Astrocyte (in vitro differentiated cells and primary cell): ENCODE results near the gene GMCL2. TPM values are rescaled to one million over a fixed set of nuclear protein-coding genes. Genes with fewer than 3 reads are reported as not detected.

Experiments used
- DNase-seq: peaks from one replicate; pipeline ENCODE4 v3.0.0-alpha.2; 2010; ENCODE audit warnings: low read depth
- FAIRE-seq: peaks from 2 replicates; lab custom pipeline; 2011; peaks lifted over from hg19 to GRCh38; lab: Jason Lieb, UNC
- H2AFZ ChIP-seq: 2 replicates; pipeline ENCODE4 v1.6.0; 2012; ENCODE audit warnings: low read depth, low read length, inconsistent platforms
- H3K27ac ChIP-seq: 2 replicates; pipeline ENCODE4 v1.5.1; 2011; ENCODE audit warnings: low read depth, low read length, inconsistent platforms
- H3K27me3 ChIP-seq: 2 replicates; pipeline ENCODE4 v1.6.0; 2011; ENCODE audit warnings: low read length, inconsistent platforms; ENCODE audit not compliant: insufficient read depth
- H3K36me3 ChIP-seq: 2 replicates; pipeline ENCODE4 v1.5.1; 2011; ENCODE audit warnings: low read length, inconsistent platforms; ENCODE audit not compliant: insufficient read depth
- H3K4me1 ChIP-seq: 2 replicates; pipeline ENCODE4 v1.5.1; 2011; ENCODE audit warnings: low read length, inconsistent platforms; ENCODE audit not compliant: insufficient read depth
- H3K4me2 ChIP-seq: 2 replicates; pipeline ENCODE4 v1.6.0; 2012; ENCODE audit warnings: low read length, inconsistent platforms
- H3K4me3 ChIP-seq: 2 replicates; pipeline ENCODE4 v1.5.1; 2011; ENCODE audit warnings: low read depth, mild to moderate bottlenecking, low read length, inconsistent platforms; ENCODE audit not compliant: insufficient read depth
- H3K79me2 ChIP-seq: 2 replicates; pipeline ENCODE4 v1.6.0; 2012; ENCODE audit warnings: mild to moderate bottlenecking, low read length, inconsistent platforms; ENCODE audit not compliant: insufficient read depth
- H3K9ac ChIP-seq: 2 replicates; pipeline ENCODE4 v1.6.0; 2012; ENCODE audit warnings: mild to moderate bottlenecking, low read length, inconsistent platforms
- H3K9me3 ChIP-seq: 2 replicates; pipeline ENCODE4 v1.5.1; 2012; ENCODE audit warnings: low read depth, mild to moderate bottlenecking, low read length, inconsistent platforms; ENCODE audit not compliant: insufficient read depth
- H4K20me1 ChIP-seq: 2 replicates; pipeline ENCODE4 v1.6.0; 2012; ENCODE audit warnings: low read length, inconsistent platforms; ENCODE audit not compliant: insufficient read depth
- H3K27ac Mint-ChIP-seq: one replicate; pipeline ENCODE4 v1.8.0; 2021; ENCODE audit warnings: mild to moderate bottlenecking, mixed read lengths; ENCODE audit not compliant: unreplicated experiment
- H3K27me3 Mint-ChIP-seq: one replicate; pipeline ENCODE4 v1.8.0; 2021; ENCODE audit warnings: low read depth, mixed read lengths; ENCODE audit not compliant: unreplicated experiment
- H3K36me3 Mint-ChIP-seq: one replicate; pipeline ENCODE4 v1.8.0; 2021; ENCODE audit warnings: low read depth, mixed read lengths; ENCODE audit not compliant: unreplicated experiment
- H3K4me1 Mint-ChIP-seq: one replicate; pipeline ENCODE4 v1.8.0; 2021; ENCODE audit warnings: low read depth, mixed read lengths; ENCODE audit not compliant: unreplicated experiment
- H3K4me3 Mint-ChIP-seq: one replicate; pipeline ENCODE4 v1.8.0; 2021; ENCODE audit warnings: mild to moderate bottlenecking, moderate library complexity, mixed read lengths; ENCODE audit not compliant: unreplicated experiment
- H3K9me3 Mint-ChIP-seq: one replicate; pipeline ENCODE4 v1.8.0; 2021; ENCODE audit warnings: mild to moderate bottlenecking, mixed read lengths; ENCODE audit not compliant: unreplicated experiment
- EZH2 ChIP-seq: IDR thresholded peaks from 2 replicates; pipeline ENCODE4 v1.6.1; 2012; ENCODE audit warnings: mild to moderate bottlenecking, low read length, inconsistent platforms; ENCODE audit not compliant: insufficient read depth
- total RNA-seq: library from RNA; stranded (reverse); gene quantifications from 2 replicates; pipeline ENCODE4 v1.2.1, GENCODE V29; 2021
- TF ChIP-seq, protein P1 (sequence below): IDR thresholded peaks from 2 replicates; pipeline ENCODE4 v1.5.1; 2011; ENCODE audit warnings: low read depth, mild to moderate bottlenecking, inconsistent platforms, low read length, moderate library complexity; ENCODE audit not compliant: insufficient read depth

GMCL2 gene
- total RNA-seq, 1 donor from 2014 or later, result not detected

DNA sequence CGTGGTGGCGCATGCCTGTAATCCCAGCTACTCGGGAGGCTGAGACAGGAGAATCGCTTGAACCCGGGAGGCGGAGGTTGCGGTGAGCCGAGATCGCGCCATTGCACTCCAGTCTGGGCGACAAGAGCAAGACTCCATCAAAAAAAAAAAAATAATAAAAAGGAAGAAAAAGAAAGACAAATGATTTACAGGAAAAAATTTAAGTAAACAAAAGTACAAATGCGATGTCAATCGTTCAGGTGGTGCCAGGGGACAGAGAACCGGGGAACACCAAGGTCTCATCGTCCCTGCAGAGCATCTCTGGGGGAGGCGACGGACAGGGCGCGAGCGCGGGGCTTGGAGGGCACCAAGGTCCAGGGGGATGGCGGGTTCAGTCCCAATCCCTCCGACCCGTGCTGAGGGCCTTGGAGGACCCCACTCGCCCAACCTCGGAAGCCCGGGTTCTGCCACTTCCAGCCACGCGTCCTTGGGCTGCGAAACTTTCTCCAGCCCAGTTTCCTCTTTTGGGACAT, 16.6 kb upstream of the GMCL2 start:
- H3K36me3 ChIP-seq, result peaks cover 30% of the 10 kb centered on the region
- no peaks in the 10 kb centered on the region for H3K27me3 ChIP-seq
- Mint-ChIP-seq H3K4me1 (peaks cover 27% of the 10 kb centered on the region), H3K27me3 (peaks cover under 1% of the 10 kb centered on the region), H3K36me3 (peaks cover 12% of the 10 kb centered on the region), H3K4me3 (peak overlapping the region; percentile 94), H3K27ac (no peak overlapping the region), H3K9me3 (no peaks in the 10 kb centered on the region)
- peak overlapping the region; percentile 98 for H3K4me2 ChIP-seq
- H3K9me3 ChIP-seq, result no peaks in the 10 kb centered on the region
- H3K4me1 ChIP-seq, result peaks cover 28% of the 10 kb centered on the region
- peaks cover 36% of the 10 kb centered on the region for H4K20me1 ChIP-seq
- H2AFZ ChIP-seq, result peak overlapping the region; percentile 90
- H3K4me3 ChIP-seq, result peak overlapping the region; percentile 100
- H3K9ac ChIP-seq, result peak overlapping the region; percentile 90
- FAIRE-seq, result no peak
- no peak for DNase-seq
- peaks cover 48% of the 10 kb centered on the region for H3K79me2 ChIP-seq
- peak overlapping the region; percentile 60 for H3K27ac ChIP-seq
- no peak for TF ChIP-seq EZH2
- TF ChIP-seq, protein P1, sequence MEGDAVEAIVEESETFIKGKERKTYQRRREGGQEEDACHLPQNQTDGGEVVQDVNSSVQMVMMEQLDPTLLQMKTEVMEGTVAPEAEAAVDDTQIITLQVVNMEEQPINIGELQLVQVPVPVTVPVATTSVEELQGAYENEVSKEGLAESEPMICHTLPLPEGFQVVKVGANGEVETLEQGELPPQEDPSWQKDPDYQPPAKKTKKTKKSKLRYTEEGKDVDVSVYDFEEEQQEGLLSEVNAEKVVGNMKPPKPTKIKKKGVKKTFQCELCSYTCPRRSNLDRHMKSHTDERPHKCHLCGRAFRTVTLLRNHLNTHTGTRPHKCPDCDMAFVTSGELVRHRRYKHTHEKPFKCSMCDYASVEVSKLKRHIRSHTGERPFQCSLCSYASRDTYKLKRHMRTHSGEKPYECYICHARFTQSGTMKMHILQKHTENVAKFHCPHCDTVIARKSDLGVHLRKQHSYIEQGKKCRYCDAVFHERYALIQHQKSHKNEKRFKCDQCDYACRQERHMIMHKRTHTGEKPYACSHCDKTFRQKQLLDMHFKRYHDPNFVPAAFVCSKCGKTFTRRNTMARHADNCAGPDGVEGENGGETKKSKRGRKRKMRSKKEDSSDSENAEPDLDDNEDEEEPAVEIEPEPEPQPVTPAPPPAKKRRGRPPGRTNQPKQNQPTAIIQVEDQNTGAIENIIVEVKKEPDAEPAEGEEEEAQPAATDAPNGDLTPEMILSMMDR, result no peak

DNA sequence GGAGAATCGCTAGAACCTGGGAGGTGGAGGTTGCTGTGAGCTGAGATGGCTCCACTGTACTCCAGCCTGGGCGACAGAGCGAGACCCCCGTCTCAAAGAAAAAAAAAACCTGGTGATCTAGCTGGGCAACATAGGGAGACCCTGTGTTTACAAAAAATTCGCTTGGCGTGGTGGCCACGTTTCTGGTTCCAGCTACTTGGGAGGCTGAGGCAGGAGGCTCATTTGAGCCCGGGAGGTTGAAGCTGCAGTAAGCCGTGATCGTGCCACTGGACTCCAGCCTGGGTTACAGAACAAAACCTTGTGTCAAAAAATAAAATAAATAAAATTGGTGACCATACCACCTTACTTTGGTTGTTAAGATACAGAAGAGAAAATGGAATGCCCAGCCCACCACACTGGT, 15.4 kb upstream of the GMCL2 start:
- H3K4me2 ChIP-seq, result no peak overlapping the region
- H3K36me3 Mint-ChIP-seq, result peaks cover 5% of the 10 kb centered on the region
- peaks cover 7% of the 10 kb centered on the region for H3K27me3 Mint-ChIP-seq
- H3K4me3 ChIP-seq, result no peak overlapping the region
- no peaks in the 10 kb centered on the region for H3K9me3 Mint-ChIP-seq
- no peak overlapping the region for H3K27ac ChIP-seq
- FAIRE-seq (no peak), DNase-seq (no peak)
- peaks cover 36% of the 10 kb centered on the region for H3K79me2 ChIP-seq
- peak overlapping the region; percentile 40 for H3K4me3 Mint-ChIP-seq
- no peak for TF ChIP-seq EZH2
- TF ChIP-seq, protein P1, result no peak
- no peak overlapping the region for H3K27ac Mint-ChIP-seq
- H4K20me1 ChIP-seq, result peaks cover 24% of the 10 kb centered on the region
- H3K9ac ChIP-seq, result no peak overlapping the region
- H3K4me1 Mint-ChIP-seq, result peaks cover 22% of the 10 kb centered on the region
- no peak overlapping the region for H2AFZ ChIP-seq
- no peaks in the 10 kb centered on the region for H3K9me3 ChIP-seq
- peaks cover 24% of the 10 kb centered on the region for H3K4me1 ChIP-seq
- H3K36me3 ChIP-seq, result peaks cover 19% of the 10 kb centered on the region
- H3K27me3 ChIP-seq, result no peaks in the 10 kb centered on the region

DNA sequence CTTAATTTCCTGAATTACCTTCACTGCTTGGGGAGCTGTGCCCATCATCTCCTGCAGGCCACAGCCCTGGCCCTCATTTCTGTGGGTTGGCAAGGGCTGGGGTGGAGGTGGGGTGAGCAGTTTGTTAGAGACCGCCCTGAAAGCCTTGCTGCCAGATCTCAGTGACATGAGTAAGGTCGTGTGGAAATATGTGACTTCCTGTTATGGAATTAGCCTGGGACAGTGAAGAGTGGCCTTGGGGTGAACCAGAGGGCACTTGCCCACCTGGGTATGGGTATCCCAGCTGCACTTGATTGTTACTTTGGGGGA, 14.7 kb upstream of the GMCL2 start:
- Histone ChIP-seq H4K20me1 (peaks cover 17% of the 10 kb centered on the region), H3K4me3 (no peak overlapping the region), H3K4me1 (peaks cover 18% of the 10 kb centered on the region), H3K79me2 (peaks cover 30% of the 10 kb centered on the region), H3K9me3 (no peaks in the 10 kb centered on the region), H3K4me2 (peak overlapping the region; percentile 54), H3K27ac (no peak overlapping the region), H2AFZ (no peak overlapping the region), H3K9ac (no peak overlapping the region), H3K27me3 (no peaks in the 10 kb centered on the region), H3K36me3 (peaks cover 13% of the 10 kb centered on the region)
- H3K4me3 Mint-ChIP-seq, result peak overlapping the region; percentile 60
- TF ChIP-seq EZH2, result no peak
- TF ChIP-seq, protein P1, result no peak
- H3K27ac Mint-ChIP-seq, result no peak overlapping the region
- peaks cover 3% of the 10 kb centered on the region for H3K36me3 Mint-ChIP-seq
- DNase-seq (no peak), FAIRE-seq (no peak)
- peaks cover 18% of the 10 kb centered on the region for H3K4me1 Mint-ChIP-seq
- peaks cover 7% of the 10 kb centered on the region for H3K27me3 Mint-ChIP-seq
- H3K9me3 Mint-ChIP-seq, result no peaks in the 10 kb centered on the region
